Stimulated activated CD4-positive, alpha-beta T cell treated with anti-CD3 and anti-CD28 coated beads, Interleukin-1b, Interleukin-23, amount 100 ng/mL, for 1 hour (primary cell): ENCODE measurements around the gene DOC2A.
"Not testable (repeated sequence)": the region's sequence is repeated elsewhere in the genome, so short reads cannot be mapped to it uniquely, and the experiment has no call there.

Experiments
- DNase-seq, 2 donors: peaks; one replicate each; pipeline ENCODE4 v3.0.0-alpha.2; 2020; ENCODE audit warnings: low read depth in 2 of 2

DOC2A gene

GRCh38 chr16:30010844-30011713 lies at the start of gene DOC2A:
TSS of gene DOC2A (minus strand) at chr16:30011027. CDS start at chr16:30010222, 805 bp downstream.
- no peak for DNase-seq

GRCh38 chr16:30060346-30060745 lies 49.5 kb upstream of the DOC2A start:
- DNase-seq, result no peak

- DNase-seq, result no peak
Measured at GRCh38 chr16:30054959-30055553, 44.2 kb upstream of the DOC2A start.

- DNase-seq, result no peak
Measured at GRCh38 chr16:30054451-30054850, 43.6 kb upstream of the DOC2A start.

- no peak for DNase-seq
Measured at GRCh38 chr16:30053376-30054015, 42.7 kb upstream of the DOC2A start.

GRCh38 chr16:30052671-30053372 lies 42.0 kb upstream of the DOC2A start:
- DNase-seq, result peak; percentile 71 to 75

- no peak for DNase-seq
Measured at GRCh38 chr16:30051518-30051917, 40.7 kb upstream of the DOC2A start.

- DNase-seq, result no peak
Measured at GRCh38 chr16:30049871-30050270, 39.0 kb upstream of the DOC2A start.

GRCh38 chr16:30046588-30046987 lies 35.8 kb upstream of the DOC2A start:
- no peak for DNase-seq

GRCh38 chr16:30046178-30046577 lies 35.4 kb upstream of the DOC2A start:
- DNase-seq, result no peak

GRCh38 chr16:30041841-30042240 lies 31.0 kb upstream of the DOC2A start:
- DNase-seq, result no peak

- DNase-seq, result not testable (repeated sequence)
Measured at GRCh38 chr16:30040690-30041089, 29.9 kb upstream of the DOC2A start.

GRCh38 chr16:30040221-30040620 lies 29.4 kb upstream of the DOC2A start:
- no peak for DNase-seq

GRCh38 chr16:30033270-30033669 lies 22.4 kb upstream of the DOC2A start:
- no peak for DNase-seq

GRCh38 chr16:30032083-30032819 lies 21.4 kb upstream of the DOC2A start:
- DNase-seq, result peak in 1 of 2 donors; percentile 23

GRCh38 chr16:30031477-30031918 lies 20.7 kb upstream of the DOC2A start:
- DNase-seq, result no peak

- no peak for DNase-seq
Measured at GRCh38 chr16:30030841-30031413, 20.1 kb upstream of the DOC2A start, which contains the start of gene TLCD3B. TSS of gene TLCD3B (minus strand) at chr16:30031271. CDS start at chr16:30030527, 744 bp downstream.

GRCh38 chr16:30030011-30030685 lies 19.3 kb upstream of the DOC2A start:
- DNase-seq, result no peak

GRCh38 chr16:30028438-30029076 lies 17.7 kb upstream of the DOC2A start:
- no peak for DNase-seq
